Ovary (tissue), 3 donors: ENCODE results near the gene SLC35C1.

Source experiments
- CTCF ChIP-seq, 3 donors: fragments of 450-650 bp in 2 of 3; fragments of 200-600 bp in 1 of 3; IDR thresholded peaks; one replicate each; pipeline versions ENCODE4 v1.5.1 to v1.8.0; 2016 to 2022; ENCODE audit warnings: antibody characterized with exemption in 3 of 3, mild to moderate bottlenecking in 1 of 3
- POLR2A ChIP-seq: fragments of 450-650 bp; IDR thresholded peaks from one replicate; pipeline ENCODE4 v1.6.1; 2017; ENCODE audit warnings: antibody characterized with exemption, mild to moderate bottlenecking, moderate library complexity
- donor health status: DM: no; HTN: no; CAD: no.

DNA sequence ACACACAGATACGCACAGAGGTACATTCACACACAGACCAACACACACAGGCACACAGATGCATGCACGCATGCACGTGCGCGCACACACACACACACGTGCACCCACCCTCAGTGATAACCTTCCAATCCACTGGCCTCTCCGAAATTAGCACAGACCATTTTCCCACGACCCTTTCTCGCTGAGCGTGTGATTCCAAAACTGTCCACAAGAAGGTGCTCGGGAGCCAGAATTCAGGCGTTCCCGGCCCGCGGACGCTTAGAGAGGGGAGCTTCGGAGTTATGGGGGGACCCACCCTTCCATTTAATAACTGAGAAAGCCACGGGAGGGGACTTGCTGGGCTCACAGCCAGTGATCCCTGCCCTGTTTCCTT lies 33.8 kb upstream of the SLC35C1 start:
- TF ChIP-seq CTCF (IDR thresholded peaks at IDR 0.05) (peak; percentile 74 to 90 (median 87)), POLR2A (no peak)
